Lower leg skin (tissue), 3 donors: Measurements from ENCODE around the gene AGBL1.

Experiments
- POLR2A ChIP-seq, 2 donors: fragments of 450-650 bp; IDR thresholded peaks; one replicate each; pipeline ENCODE4 v1.6.1; 2016 to 2017; ENCODE audit warnings: antibody characterized with exemption in 2 of 2, mild to moderate bottlenecking in 1 of 2, moderate library complexity in 1 of 2
- TF ChIP-seq, protein P1 (sequence below), 3 donors: fragments of 450-650 bp; IDR thresholded peaks; one replicate each; pipeline ENCODE4 v1.5.1; 2016; ENCODE audit warnings: antibody characterized with exemption in 3 of 3, mild to moderate bottlenecking in 3 of 3, moderate library complexity in 2 of 3

GRCh38 chr15:86863226-86863915 lies 783.7 kb downstream of the AGBL1 start:
- TF ChIP-seq, protein P1, sequence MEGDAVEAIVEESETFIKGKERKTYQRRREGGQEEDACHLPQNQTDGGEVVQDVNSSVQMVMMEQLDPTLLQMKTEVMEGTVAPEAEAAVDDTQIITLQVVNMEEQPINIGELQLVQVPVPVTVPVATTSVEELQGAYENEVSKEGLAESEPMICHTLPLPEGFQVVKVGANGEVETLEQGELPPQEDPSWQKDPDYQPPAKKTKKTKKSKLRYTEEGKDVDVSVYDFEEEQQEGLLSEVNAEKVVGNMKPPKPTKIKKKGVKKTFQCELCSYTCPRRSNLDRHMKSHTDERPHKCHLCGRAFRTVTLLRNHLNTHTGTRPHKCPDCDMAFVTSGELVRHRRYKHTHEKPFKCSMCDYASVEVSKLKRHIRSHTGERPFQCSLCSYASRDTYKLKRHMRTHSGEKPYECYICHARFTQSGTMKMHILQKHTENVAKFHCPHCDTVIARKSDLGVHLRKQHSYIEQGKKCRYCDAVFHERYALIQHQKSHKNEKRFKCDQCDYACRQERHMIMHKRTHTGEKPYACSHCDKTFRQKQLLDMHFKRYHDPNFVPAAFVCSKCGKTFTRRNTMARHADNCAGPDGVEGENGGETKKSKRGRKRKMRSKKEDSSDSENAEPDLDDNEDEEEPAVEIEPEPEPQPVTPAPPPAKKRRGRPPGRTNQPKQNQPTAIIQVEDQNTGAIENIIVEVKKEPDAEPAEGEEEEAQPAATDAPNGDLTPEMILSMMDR (IDR thresholded peaks at IDR 0.05), result no peak
- TF ChIP-seq POLR2A (IDR thresholded peaks at IDR 0.05), result no peak
